ENCODE data around the gene BIN1. TPM values are rescaled to one million over a fixed set of nuclear protein-coding genes. Genes with fewer than 3 reads are reported as not detected.

The BIN1 gene
- total and polyA plus RNA-seq, 2 of the 4 experiments (the other 2 are of a cell fraction) = 18.1 to 25.7 TPM

DNA sequence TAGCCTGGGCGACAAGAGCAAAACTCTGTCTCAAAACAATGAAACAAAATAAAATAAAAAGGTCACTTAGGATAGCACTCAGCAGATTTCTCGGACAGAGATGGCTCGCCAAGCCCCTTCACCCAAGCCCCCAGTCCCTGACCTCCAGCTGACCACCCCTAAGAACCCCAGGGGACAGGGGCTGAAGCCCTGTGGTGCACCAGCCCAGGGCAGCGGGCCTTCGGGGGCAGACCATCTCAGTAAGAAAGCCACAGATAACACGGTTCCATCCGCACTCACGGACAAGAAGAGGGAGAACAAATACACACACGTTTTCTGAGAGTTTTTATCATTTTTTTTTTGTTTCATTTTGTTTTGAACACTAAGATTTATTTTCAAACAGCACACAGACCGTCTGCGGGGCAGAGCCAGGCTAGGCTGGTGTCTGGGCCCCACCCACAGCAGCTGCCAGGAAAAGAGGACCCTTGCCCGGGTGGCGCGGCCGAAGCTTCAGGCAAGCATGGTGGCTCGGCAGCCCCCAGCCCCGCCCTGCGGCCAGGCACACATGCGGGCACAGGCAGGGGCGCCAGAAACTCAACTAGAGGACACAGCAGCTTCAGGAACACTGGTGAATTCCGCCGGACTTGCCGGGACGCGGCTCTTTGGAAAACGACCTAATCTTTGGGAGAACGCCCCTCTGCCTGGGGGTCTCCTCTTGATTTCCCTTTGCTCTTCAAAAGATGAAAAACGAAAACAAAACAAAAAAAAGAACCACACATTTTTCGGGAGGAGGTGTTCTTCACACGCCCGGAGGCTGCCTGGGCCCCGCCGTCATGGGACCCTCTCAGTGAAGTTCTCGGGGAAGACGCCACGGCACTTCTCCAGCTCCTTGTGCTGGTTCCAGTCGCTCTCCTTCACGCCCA, 59.0 kb downstream of the BIN1 start (continued):
- no peak for TF ChIP-seq CEBPB (IDR thresholded peaks at IDR 0.05; ENCODE audit: low read depth, low read length)

DNA sequence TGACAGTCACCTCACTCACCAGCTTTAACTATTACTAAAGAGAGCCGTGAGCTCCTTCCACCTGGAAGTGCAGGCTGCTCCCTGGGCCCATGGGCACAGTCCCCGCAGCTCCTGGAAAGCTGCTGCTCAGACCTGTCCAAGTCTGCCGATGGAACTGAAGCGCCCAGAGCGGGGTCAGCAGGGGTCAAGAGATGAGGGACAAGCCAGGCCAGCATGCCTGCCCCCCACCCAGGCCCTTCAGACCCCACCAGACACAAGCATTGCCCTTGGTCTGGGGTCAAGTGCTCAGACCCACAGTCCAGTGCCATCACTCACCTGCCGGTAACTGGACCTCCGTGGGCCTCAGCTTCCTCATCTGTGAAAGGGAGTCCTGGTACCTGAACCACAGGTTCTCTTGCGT, 59.9 kb downstream of the BIN1 start:
- Histone ChIP-seq H3K4me3 (ENCODE audit: insufficient read depth, low read depth, low read length) (no peak overlapping the region), H3K36me3 (ENCODE audit: control insufficient read depth, insufficient read depth, low read length) (peaks cover 2% of the 10 kb centered on the region; the same call in 1 of the 2 replicates), H3K4me1 (ENCODE audit: control insufficient read depth, insufficient read depth, low read length) (peaks cover 2% of the 10 kb centered on the region; the same call in 1 of the 2 replicates), H4K20me1 (ENCODE audit: insufficient read depth, low read length) (no peaks in the 10 kb centered on the region), H3K14ac (replicated peaks; ENCODE audit: low read depth, low read length) (no peak overlapping the region), H3K9ac (ENCODE audit: low read depth, low read length) (no peak overlapping the region), H4K8ac (ENCODE audit: low read depth in 2 of 2, low read length in 2 of 2) (no peak overlapping the region), H3K4ac (ENCODE audit: low read depth, low read length) (no peak overlapping the region), H2AK5ac (ENCODE audit: low read depth, low read length) (no peak overlapping the region), H3K9me1 (ENCODE audit: insufficient read depth, low read length) (no peaks in the 10 kb centered on the region; the same call in 1 of the 2 replicates), H3K23ac (ENCODE audit: low read depth, low read length) (no peak overlapping the region), H3K18ac (ENCODE audit: low read depth, low read length) (no peak overlapping the region), H4K91ac (ENCODE audit: insufficient read depth, low read depth, low read length) (no peak overlapping the region), H2AFZ (replicated peaks; ENCODE audit: low read length, poor library complexity) (no peak overlapping the region), H4K5ac (ENCODE audit: low read depth, low read length) (no peak overlapping the region), H2BK20ac (ENCODE audit: low read depth, low read length) (no peak overlapping the region), H2BK5ac (ENCODE audit: low read depth, low read length, poor library complexity, severe bottlenecking) (no peak overlapping the region), H3K27me3 (ENCODE audit: control insufficient read depth, insufficient read depth, low read length) (no peaks in the 10 kb centered on the region), H3K79me1 (ENCODE audit: low read depth in 1 of 2, low read length in 2 of 2) (no peaks in the 10 kb centered on the region), H3K56ac (ENCODE audit: extremely low read depth, insufficient read depth, low read length) (no peak overlapping the region), H2AK9ac (replicated peaks; ENCODE audit: low read depth, low read length, poor library complexity) (peak overlapping the region; percentile 28), H2BK15ac (ENCODE audit: low read depth, low read length) (no peak overlapping the region), H3K27ac (ENCODE audit: insufficient read depth, low read length) (no peak overlapping the region), H2BK120ac (ENCODE audit: low read depth, low read length) (no peak overlapping the region), H3K4me2 (ENCODE audit: low read depth, low read length) (no peak overlapping the region), H3K9me3 (ENCODE audit: control insufficient read depth, insufficient read depth, low read length) (no peaks in the 10 kb centered on the region)
- ChIA-PET POLR2A (ENCODE audit: unreplicated experiment) (no interaction called here), CTCF (no interaction called here)
- 100% methylated on average over 1 of the region's 8 CpGs; no CpG with 5 or more reads in 1 of the 2 experiments for WGBS, 2 experiments (ENCODE audit: extremely low coverage in 2 of 2, insufficient read length in 1 of 2)
- dilution Hi-C loops (cut with HindIII; ENCODE audit: low sequenced_read_pairs, unreplicated experiment) (no loop called here), intact Hi-C loops (cut with micrococcal nuclease) (no loop called here), in situ Hi-C loops (cut with MboI; ENCODE audit: low sequenced_read_pairs) (no loop called here)
- no TSS peak for BruUV-seq (replicated peaks)
- TF ChIP-seq, protein P1, sequence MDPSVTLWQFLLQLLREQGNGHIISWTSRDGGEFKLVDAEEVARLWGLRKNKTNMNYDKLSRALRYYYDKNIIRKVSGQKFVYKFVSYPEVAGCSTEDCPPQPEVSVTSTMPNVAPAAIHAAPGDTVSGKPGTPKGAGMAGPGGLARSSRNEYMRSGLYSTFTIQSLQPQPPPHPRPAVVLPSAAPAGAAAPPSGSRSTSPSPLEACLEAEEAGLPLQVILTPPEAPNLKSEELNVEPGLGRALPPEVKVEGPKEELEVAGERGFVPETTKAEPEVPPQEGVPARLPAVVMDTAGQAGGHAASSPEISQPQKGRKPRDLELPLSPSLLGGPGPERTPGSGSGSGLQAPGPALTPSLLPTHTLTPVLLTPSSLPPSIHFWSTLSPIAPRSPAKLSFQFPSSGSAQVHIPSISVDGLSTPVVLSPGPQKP (IDR thresholded peaks at IDR 0.05; ENCODE audit: borderline replicate concordance, low read depth, low read length) = no peak
- TF ChIP-seq NFE2L2 (IDR thresholded peaks at IDR 0.05; ENCODE audit: low read depth, low read length) = no peak
- TF ChIP-seq, protein P2, sequence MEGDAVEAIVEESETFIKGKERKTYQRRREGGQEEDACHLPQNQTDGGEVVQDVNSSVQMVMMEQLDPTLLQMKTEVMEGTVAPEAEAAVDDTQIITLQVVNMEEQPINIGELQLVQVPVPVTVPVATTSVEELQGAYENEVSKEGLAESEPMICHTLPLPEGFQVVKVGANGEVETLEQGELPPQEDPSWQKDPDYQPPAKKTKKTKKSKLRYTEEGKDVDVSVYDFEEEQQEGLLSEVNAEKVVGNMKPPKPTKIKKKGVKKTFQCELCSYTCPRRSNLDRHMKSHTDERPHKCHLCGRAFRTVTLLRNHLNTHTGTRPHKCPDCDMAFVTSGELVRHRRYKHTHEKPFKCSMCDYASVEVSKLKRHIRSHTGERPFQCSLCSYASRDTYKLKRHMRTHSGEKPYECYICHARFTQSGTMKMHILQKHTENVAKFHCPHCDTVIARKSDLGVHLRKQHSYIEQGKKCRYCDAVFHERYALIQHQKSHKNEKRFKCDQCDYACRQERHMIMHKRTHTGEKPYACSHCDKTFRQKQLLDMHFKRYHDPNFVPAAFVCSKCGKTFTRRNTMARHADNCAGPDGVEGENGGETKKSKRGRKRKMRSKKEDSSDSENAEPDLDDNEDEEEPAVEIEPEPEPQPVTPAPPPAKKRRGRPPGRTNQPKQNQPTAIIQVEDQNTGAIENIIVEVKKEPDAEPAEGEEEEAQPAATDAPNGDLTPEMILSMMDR (conservative IDR thresholded peaks at IDR 0.05; ENCODE audit: low read depth, low read length) = no peak
- TF ChIP-seq MXI1 (IDR thresholded peaks at IDR 0.05; ENCODE audit: borderline replicate concordance, low read depth, low read length) = no peak
- no peak for TF ChIP-seq CEBPB (IDR thresholded peaks at IDR 0.05; ENCODE audit: low read depth, low read length)
- no peak for TF ChIP-seq FOS (IDR thresholded peaks at IDR 0.05; ENCODE audit: low read depth, low read length)
- TF ChIP-seq SMC3 (IDR thresholded peaks at IDR 0.05; ENCODE audit: low read depth, low read length) = no peak
- TF ChIP-seq BHLHE40 (IDR thresholded peaks at IDR 0.05; ENCODE audit: low read depth, low read length) = no peak
- no peak for TF ChIP-seq POLR2A (IDR thresholded peaks at IDR 0.05; ENCODE audit: low read depth, low read length)
- no peak for TF ChIP-seq CHD1 (IDR thresholded peaks at IDR 0.05; ENCODE audit: low read depth, low read length)
- TF ChIP-seq MAZ (IDR thresholded peaks at IDR 0.05; ENCODE audit: borderline replicate concordance, low read depth, low read length) = no peak
- no peak for TF ChIP-seq RFX5 (IDR thresholded peaks at IDR 0.05; ENCODE audit: low read depth, low read length)
- TF ChIP-seq RAD21 (IDR thresholded peaks at IDR 0.05; ENCODE audit: low read length) = no peak
- TF ChIP-seq MAFK (IDR thresholded peaks at IDR 0.05; ENCODE audit: low read depth, low read length) = no peak
- no peak for ATAC-seq (ENCODE audit: low read depth)
- DNase-seq = no peak

Data from IMR-90 (cell line).